HEK293T (cell line): ENCODE results near the gene CLEC1A.

Experiments
- CTCF ChIA-PET: fragments of 350-600 bp; formaldehyde crosslinking; extraction: SDS; loops from one replicate; lab custom pipeline; 2021; ENCODE audit warnings: antibody characterized with exemption, inconsistent platforms; lab: Yijun Ruan, JAX
- POLR2A ChIA-PET: fragments of 350-600 bp; formaldehyde crosslinking; extraction: SDS; loops from one replicate; lab custom pipeline; 2020; ENCODE audit warnings: antibody characterized with exemption, inconsistent platforms; lab: Yijun Ruan, JAX
- DNase-seq: peaks from one replicate; pipeline ENCODE4 v3.0.0; 2012; ENCODE audit warnings: mixed read lengths; ENCODE audit errors: extremely low spot score
- ARNT ChIP-seq: fragments of 450-650 bp; IDR thresholded peaks from 2 replicates; pipeline ENCODE4 v1.6.1; 2017; ENCODE audit warnings: mild to moderate bottlenecking
- BHLHE40 ChIP-seq: fragments of 450-650 bp; IDR thresholded peaks from 2 replicates; pipeline ENCODE4 v1.6.1; 2016; ENCODE audit warnings: mild to moderate bottlenecking, moderate library complexity, borderline replicate concordance
- CTBP1 ChIP-seq: fragments of 450-650 bp; IDR thresholded peaks from 2 replicates; pipeline ENCODE4 v1.6.1; 2016; ENCODE audit warnings: borderline replicate concordance
- ELF4 ChIP-seq: fragments of 450-650 bp; IDR thresholded peaks from 2 replicates; pipeline ENCODE4 v1.6.1; 2017; ENCODE audit warnings: antibody characterized with exemption
- FOXA1 ChIP-seq: fragments of 450-650 bp; IDR thresholded peaks from 2 replicates; pipeline ENCODE4 v1.6.1; 2016; ENCODE audit warnings: mild to moderate bottlenecking
- FOXK2 ChIP-seq: fragments of 450-650 bp; IDR thresholded peaks from 2 replicates; pipeline ENCODE4 v1.6.1; 2016; ENCODE audit warnings: mild to moderate bottlenecking
- FOXM1 ChIP-seq: fragments of 450-650 bp; IDR thresholded peaks from 2 replicates; pipeline ENCODE4 v1.6.1; 2017; ENCODE audit warnings: mild to moderate bottlenecking, borderline replicate concordance
- HDGF ChIP-seq: fragments of 450-650 bp; IDR thresholded peaks from 2 replicates; pipeline ENCODE4 v1.6.1; 2017; ENCODE audit warnings: antibody characterized with exemption, borderline replicate concordance
- L3MBTL2 ChIP-seq: fragments of 450-650 bp; conservative IDR thresholded peaks from 2 replicates; pipeline ENCODE4 v1.6.1; 2016; ENCODE audit warnings: mild to moderate bottlenecking
- LEF1 ChIP-seq: fragments of 450-650 bp; IDR thresholded peaks from 2 replicates; pipeline ENCODE4 v1.6.1; 2017; ENCODE audit warnings: mild to moderate bottlenecking, borderline replicate concordance
- NFRKB ChIP-seq: fragments of 450-650 bp; IDR thresholded peaks from 2 replicates; pipeline ENCODE4 v1.6.1; 2016; ENCODE audit warnings: mild to moderate bottlenecking, moderate library complexity
- PKNOX1 ChIP-seq: fragments of 450-650 bp; IDR thresholded peaks from 2 replicates; pipeline ENCODE4 v1.6.1; 2016
- SP1 ChIP-seq: fragments of 450-650 bp; IDR thresholded peaks from 2 replicates; pipeline ENCODE4 v1.6.1; 2017
- SUZ12 ChIP-seq: fragments of 450-650 bp; IDR thresholded peaks from 2 replicates; pipeline ENCODE4 v1.6.1; 2016; ENCODE audit warnings: mild to moderate bottlenecking
- TARDBP ChIP-seq: fragments of 450-650 bp; IDR thresholded peaks from 2 replicates; pipeline ENCODE4 v1.6.1; 2016
- ZNF384 ChIP-seq: fragments of 450-650 bp; IDR thresholded peaks from 2 replicates; pipeline ENCODE4 v1.6.1; 2016

Gene CLEC1A

GRCh38 chr12:10069976-10070375, 28.8 kb downstream of the CLEC1A start:
- POLR2A ChIA-PET = no interaction called here
- CTCF ChIA-PET = no interaction called here
- no peak for TF ChIP-seq CTBP1
- no peak for TF ChIP-seq TARDBP
- no peak for TF ChIP-seq LEF1
- TF ChIP-seq ZNF384 = no peak
- TF ChIP-seq NFRKB = no peak
- no peak for TF ChIP-seq ARNT
- TF ChIP-seq BHLHE40 = no peak
- no peak for TF ChIP-seq FOXK2
- no peak for TF ChIP-seq HDGF
- no peak for TF ChIP-seq SP1
- no peak for TF ChIP-seq FOXA1
- no peak for TF ChIP-seq ELF4
- TF ChIP-seq SUZ12 = no peak
- no peak for TF ChIP-seq PKNOX1
- no peak for TF ChIP-seq L3MBTL2
- TF ChIP-seq FOXM1 = no peak
- no peak for DNase-seq

GRCh38 chr12:10069099-10069498, 29.7 kb downstream of the CLEC1A start:
- no peak for DNase-seq
- CTCF ChIA-PET = no interaction called here

GRCh38 chr12:10068644-10069043, 30.1 kb downstream of the CLEC1A start:
- DNase-seq = no peak
- ChIA-PET CTCF (no interaction called here), POLR2A (no interaction called here)
- TF ChIP-seq HDGF (no peak), FOXK2 (no peak), CTBP1 (no peak), PKNOX1 (no peak), NFRKB (no peak), BHLHE40 (no peak), LEF1 (no peak), FOXM1 (no peak), FOXA1 (no peak)

More at GRCh38 chr12:10069099-10069498, 29.7 kb downstream of the CLEC1A start:
- POLR2A ChIA-PET = no interaction called here
- TF ChIP-seq HDGF (no peak), PKNOX1 (peak; percentile 74)

GRCh38 chr12:10067942-10068341, 30.8 kb downstream of the CLEC1A start:
- CTCF ChIA-PET = no interaction called here
- no peak for DNase-seq
- TF ChIP-seq HDGF (no peak), CTBP1 (no peak), TARDBP (no peak), BHLHE40 (no peak), SP1 (no peak), FOXM1 (no peak), PKNOX1 (no peak), LEF1 (no peak), L3MBTL2 (no peak), SUZ12 (no peak), ARNT (no peak), ELF4 (no peak), ZNF384 (no peak), FOXA1 (no peak), NFRKB (no peak), FOXK2 (no peak)
- POLR2A ChIA-PET = no interaction called here

- TF ChIP-seq BHLHE40 (no peak), CTBP1 (no peak), ZNF384 (no peak), FOXM1 (no peak), ELF4 (no peak), NFRKB (no peak), ARNT (no peak), LEF1 (no peak), FOXA1 (no peak), HDGF (no peak), SUZ12 (no peak), TARDBP (no peak), PKNOX1 (no peak), L3MBTL2 (no peak), SP1 (no peak), FOXK2 (no peak)
- ChIA-PET CTCF (no interaction called here), POLR2A (no interaction called here)
- no peak for DNase-seq
Measured at GRCh38 chr12:10067264-10067663, 31.5 kb downstream of the CLEC1A start.
